Inflammatory macrophage (primary cell): ENCODE data around the gene TSPAN3.

Source experiments
- DNase-seq, 2 donors: peaks; one replicate each; pipeline ENCODE4 v3.0.0-alpha.2; 2020 to 2022
- total RNA-seq, 18 experiments: gene quantifications; one replicate each; lab custom pipeline; 2026; ENCODE audit warnings: mixed read lengths in 6 of 18, inconsistent platforms in 2 of 18; lab: John Stamatoyannopoulos, UW

The TSPAN3 gene
- 74.2 to 251 (median 163) reads per million in 18 experiments for total RNA-seq

DNA sequence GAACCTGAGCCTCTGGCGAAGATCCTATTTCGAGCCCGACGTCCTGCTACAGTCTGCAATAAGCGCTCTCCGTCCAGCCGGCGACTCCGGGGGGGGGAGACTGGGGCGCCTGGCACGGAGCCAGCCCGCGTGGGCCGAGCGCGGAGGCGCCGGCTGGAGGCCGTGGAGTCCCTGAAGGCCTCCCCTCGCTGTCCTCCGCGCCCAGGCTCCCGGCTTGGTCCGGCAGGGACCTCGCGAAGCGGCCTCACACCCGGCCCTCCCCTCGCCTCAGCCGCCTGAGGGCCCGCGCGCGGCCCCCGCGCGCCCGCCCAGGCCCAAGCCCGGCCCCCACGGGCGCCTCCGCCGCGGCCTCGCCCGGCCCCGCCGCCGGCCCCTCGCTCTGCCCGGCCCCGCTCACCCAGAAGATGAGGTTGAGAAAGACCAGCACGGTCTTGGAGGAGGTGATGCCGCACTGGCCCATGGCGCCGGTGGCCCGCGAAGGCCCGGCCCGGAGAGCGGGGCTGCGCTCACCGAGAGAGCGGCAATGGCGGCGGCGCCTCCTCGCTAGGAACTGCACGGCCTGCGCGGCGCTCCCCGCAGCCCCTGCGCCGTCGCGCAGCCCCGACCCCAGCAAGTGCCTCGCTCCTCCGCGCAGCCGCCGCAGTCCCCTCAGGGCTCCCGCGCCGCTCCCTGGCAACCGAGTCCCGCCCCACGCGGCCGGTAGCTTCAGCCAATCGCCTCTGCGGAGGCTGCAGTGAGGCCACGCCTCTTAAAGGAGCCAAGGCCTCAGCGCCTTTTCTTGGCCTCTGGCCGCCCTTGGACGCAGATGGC is at the start of gene TSPAN3:
Gene TSPAN3, minus strand, starts transcription at position 615 of the 810 bp plus-strand sequence. Its CDS starts 155 bp downstream, at position 460.
- DNase-seq: peak; percentile 93 to 95

DNA sequence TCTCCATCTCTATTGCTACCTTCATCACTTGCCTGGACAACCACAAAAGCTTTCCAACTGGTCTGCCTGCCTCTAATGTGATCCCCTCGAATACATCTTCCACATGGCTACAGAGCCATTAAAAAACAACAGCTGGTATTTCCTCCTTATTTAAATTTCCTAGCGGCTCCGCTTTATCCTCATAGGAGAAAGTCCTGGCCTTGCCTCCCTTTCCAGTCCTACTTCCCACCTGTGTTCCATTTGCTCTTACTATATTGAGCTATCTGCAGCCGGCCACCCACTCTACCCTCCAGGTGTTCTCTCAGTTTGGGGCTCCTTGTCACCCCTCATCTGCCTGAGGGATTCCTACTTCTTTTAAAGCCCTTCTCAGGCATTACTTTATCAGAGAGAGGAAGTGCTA is 49.7 kb upstream of the TSPAN3 start:
- no peak for DNase-seq

DNA sequence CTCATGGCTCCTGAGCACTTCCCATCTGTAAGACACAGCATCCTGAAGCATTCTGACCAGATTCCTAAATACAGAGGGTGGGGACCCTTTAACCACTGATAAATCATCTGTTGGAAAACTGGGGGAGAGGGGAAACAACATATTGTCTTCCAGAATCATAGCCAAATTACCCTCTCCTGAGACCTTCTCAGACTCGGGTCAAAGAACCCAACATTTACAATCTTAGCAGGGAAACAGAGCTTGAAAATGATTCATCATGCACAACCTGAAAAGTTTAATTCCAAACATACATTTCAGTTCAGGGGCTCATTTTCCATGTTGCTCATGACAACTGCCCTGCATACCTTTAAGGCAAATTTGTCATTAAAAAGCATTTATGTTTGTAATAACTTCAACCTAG is 48.5 kb upstream of the TSPAN3 start:
- no peak for DNase-seq

DNA sequence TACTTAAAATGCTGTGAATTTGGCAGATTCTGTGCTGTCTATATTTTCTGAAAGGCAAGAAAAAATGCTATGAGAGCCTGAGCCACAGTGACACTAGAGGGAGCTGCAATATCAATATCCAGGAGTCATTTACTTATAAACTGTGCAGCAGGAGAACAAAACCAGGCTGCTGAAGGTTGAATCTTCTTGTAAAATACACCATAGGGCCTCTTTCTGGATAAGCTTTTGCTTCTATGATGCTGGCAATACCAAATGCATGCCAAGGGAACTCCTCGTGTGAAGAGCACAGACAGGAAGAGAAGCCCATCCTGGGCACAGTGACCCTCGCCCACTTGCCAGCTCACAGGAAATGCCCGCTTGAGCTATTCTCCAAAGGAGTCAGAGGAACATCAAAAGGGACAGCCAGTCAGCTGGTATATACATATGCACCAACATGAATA is 48.0 kb upstream of the TSPAN3 start:
- peak; percentile 71 to 74 for DNase-seq

DNA sequence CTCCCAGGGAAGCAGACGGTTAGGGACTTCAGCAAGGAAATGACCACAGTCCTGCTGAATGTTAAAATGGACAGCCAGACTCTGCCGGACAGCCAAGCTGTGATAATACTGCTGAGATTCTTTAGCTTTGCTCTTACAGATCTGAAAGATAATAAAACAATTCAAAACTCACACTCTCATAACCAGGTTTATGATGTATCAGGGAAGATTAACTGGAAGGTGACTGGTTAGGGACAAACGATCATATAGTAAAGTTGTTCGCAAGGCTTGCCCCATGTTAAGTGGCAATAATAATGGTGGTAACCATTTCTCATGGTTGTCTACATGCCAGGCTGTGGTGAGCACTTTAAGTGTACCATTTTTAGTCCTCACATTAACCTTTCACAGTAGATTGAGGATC is 44.3 kb upstream of the TSPAN3 start:
- DNase-seq: no peak

DNA sequence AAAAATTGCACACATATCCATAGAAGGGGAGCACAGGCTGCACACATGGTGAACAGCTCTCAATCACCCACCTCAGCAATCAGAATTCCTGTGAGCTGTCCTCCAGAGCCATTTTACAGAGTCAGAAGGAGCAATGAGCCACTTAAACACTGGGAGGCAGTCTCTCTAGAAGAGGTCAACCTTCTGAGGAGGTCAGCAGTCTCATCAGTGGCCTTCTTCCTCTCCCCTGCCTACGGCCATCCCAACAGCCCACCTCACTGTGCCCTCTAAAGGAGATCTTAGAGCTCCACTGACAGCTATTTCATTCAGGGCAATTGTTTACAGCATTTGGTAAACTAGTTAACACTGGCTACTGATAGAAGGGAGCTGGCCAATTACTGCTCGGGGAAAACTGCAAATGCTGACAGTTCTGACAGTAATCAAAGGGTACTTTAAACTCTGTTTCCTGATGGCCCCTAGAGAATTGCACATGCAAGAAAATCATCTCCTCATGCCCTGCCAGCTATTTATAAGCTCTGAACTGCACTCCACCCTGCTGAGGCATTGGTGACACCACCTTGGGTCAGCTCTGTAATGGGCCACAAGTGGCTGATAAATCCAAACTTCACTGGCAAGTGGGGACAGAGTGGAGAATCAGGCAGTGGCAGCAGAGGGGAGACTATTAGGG is 42.1 kb upstream of the TSPAN3 start:
- no peak for DNase-seq

DNA sequence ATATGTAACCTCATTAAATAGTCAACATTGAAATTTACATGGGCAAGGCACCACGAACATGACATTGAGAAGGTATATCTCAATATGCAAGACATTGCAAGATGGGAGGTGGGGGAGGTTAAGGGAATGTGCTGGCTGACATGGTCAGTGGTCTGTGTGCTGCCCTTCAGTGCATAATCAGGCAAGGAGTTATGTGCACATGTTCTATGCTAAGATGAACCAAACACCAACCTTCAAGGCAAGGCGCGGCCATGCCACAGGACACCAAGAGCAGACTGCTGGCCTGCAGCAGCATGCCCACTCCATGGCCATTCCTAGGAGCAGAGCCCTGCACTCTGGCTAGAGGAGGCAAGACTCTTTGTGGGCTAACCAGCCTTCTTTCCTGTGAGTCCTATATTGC is 40.9 kb upstream of the TSPAN3 start:
- DNase-seq: no peak

DNA sequence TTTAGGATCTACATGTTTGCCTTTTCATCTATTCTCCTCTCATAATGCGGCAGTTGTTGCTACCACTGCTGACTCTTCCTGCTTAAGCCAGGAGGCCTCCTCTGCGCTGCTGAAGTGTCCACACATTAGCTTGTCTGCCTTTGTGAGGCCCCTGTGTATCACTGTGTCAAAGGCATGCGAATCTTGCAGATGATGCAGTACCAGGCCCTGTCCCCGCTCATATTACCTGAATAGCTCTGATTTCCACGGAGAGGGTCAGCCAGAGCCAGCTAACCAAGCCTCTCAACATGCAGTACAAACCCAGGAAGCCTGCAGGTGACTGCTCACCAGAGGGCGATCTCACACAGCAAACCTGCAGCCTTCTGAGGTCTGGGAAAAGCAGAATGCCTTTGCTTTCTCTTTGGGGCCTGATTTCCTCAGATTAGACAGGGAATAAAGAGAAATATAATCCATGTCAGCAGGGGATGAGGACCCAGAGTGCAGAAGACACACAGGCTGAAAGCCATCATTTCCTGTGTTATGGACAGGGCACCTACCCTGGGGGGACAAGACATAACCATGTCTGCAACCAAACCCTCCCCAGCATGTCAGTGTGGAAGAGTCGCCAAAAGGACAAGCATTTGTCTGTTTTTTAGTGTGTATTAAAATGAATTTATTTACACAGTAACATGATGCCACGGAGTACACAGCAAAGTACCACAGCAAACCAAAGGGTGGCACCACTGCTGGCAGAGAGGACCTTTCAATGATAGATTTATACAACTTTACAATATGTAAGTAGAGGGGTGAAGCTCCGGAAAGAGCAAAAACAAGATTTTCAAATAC is 36.8 kb upstream of the TSPAN3 start:
- DNase-seq: peak in 1 of 2 donors; percentile 28

DNA sequence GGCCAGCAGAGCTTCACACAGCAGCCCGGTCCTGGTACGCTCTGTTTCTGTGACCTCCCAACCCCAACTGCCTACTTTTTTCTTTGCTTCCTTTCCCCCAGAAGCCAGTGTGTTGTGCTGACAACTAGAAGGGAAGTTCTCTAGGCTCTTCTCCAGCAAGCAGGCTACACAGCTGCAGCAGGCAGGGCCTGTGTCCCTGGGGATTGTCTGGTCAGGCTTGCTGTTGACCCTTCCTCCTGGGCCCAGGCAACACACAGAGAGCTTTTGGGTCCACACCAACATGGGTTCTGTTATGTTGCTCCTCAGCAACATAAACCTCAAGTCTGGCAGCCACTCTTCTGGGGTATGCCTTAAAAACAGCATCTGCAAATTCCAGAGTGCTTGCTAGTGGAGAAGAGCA is 36.2 kb upstream of the TSPAN3 start:
- no peak for DNase-seq

DNA sequence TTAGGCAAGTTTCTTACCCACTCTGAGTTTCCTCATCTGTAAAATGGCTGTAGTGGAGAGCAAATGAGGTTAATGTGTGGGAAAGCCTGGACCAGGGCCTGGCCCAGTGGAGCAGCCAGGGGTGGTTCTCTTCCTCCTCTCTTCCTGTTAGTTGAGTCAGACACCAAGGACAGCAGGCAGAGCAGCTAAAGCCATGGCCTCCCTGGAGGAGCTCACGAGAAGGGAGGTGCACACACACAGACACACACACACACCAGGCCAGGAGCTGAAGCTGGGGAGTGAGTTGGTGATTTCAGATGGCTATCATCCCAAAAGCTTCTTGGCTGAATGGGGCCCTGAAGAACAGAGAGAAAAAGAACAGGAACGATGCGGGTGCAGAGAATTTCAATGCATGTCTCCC is 33.2 kb upstream of the TSPAN3 start:
- DNase-seq: no peak

DNA sequence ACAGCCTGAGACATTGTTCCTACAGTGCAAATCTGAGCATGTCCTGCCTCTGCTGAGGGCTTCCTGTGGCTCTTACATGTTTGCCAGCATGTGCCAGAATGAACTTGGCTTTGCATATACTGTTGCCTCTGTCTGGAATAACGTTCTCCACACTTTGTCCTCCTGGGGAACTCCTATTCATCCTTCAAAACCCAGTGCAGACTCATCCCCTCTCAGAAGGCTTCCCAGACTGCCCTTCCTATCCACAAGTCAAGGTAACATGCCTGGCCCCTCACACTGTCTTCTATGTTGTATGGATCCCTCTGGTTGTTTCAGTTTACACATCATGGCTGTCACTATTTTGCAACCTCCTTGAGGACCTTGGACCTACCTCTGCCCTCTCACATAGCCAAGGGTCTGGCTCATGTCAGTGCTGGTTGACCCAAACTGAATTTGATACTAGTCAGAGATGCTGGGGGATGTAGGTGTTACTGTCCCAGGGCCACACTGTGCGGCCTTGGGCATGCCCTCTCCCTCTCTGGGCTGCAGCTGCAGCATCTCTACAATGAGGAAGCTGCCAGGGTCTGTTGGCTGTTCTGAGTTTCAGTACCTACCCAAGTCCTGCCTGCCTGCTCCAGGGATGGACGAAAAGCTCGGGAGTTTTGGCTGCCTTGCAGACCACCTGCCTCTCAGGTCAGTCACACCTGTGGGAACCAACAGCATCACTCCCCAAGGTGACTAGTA is 29.0 kb upstream of the TSPAN3 start:
- no peak for DNase-seq

DNA sequence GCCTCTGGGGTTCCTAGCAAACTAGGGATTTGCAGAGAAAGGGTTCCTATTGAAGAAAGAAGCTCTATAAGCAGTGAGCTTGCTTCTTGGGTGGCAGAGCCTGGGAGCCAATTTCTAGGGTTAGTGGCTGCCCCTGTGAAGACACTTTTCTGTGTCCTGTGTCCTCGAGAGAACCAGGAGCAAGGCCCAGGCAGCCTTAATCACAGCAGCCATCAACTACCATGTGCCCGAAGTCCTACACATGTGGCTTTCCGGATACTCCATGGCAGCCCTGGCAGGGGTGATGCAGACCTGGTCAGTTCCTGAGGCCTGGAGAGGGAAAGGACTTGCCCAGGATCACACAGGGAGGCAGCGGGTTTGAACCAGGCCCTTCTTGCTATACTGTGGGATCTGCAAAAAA is 27.7 kb upstream of the TSPAN3 start:
- DNase-seq: no peak

DNA sequence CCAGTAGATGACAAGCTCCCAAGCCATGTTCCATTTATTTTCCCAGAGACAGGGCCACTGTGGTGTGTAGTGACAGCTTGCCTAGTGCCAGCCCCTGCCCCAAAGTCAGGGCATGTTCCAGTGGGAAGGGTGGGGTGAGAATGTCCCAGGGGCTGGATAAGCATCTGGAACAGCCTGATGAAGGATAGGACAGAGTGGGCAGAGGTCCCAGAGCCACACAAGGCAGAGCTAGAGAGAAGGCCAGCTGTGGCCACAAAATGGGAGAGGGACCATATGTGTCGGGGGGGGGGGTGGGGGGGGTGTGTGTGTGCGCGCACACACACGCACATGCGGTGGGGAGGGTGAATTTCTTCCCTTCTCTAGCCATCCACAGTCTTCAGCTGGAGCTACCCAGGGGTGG is 27.0 kb upstream of the TSPAN3 start:
- DNase-seq: no peak

DNA sequence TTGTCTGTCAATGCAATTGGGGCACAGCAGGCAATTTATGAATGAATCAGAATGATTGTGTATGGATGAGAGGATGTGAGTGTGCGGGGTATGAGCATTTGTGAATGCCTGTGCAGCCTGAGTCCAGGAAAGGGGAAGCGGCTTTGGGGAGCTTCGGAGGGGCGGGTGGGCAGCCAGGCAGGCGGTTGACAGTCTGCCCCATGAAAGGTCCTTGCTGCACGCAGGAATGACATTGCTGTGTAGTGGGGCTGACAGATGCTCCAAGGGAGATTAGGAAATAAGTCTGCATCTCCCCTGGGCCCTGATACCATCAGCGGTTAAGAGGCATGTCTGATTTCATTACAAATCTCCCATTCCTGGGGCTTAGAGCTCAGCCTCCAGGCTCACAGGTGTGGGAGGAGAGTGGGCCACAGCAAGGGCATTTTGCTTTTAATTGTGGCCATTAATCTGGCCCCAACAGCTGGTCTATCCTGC is 26.4 kb upstream of the TSPAN3 start:
- no peak for DNase-seq

DNA sequence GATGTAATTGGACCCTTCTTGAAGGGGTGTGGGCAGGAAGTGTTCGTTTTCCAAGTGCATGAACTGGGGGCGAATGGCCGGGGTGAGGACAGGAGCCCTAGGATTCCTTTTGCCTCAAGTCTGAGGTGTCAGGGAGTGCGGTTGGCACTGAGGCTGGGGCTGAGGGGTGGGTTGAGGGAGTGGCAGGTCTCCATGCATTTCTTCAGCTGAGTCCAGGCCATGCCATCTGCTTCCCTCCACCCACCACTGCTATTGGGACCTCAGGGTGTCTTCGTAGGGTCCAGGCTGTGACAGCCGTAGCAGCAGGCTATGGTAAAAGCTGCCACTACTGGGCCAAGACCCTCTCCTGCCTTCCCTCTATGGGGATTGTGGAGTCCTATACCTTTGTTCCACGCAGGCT is 25.6 kb upstream of the TSPAN3 start:
- no peak for DNase-seq

DNA sequence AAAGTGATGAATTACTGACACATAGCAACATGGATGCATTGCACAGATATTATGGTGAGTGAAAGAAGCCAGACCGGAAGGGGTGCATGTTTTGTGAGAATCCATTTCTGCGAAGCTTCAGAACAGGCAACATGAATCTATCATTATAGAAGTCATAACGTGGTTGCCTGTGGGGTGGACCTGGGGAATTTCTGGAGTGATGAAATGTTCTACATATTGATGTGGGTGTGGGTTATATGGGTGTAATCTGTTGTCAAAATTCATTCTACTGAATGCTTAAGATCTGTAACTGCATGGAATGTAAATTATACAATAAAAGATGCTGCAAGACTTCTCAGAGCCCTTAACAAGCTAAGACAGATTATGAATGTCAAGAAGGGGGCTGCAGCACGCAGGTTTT is 25.2 kb upstream of the TSPAN3 start:
- DNase-seq: no peak

DNA sequence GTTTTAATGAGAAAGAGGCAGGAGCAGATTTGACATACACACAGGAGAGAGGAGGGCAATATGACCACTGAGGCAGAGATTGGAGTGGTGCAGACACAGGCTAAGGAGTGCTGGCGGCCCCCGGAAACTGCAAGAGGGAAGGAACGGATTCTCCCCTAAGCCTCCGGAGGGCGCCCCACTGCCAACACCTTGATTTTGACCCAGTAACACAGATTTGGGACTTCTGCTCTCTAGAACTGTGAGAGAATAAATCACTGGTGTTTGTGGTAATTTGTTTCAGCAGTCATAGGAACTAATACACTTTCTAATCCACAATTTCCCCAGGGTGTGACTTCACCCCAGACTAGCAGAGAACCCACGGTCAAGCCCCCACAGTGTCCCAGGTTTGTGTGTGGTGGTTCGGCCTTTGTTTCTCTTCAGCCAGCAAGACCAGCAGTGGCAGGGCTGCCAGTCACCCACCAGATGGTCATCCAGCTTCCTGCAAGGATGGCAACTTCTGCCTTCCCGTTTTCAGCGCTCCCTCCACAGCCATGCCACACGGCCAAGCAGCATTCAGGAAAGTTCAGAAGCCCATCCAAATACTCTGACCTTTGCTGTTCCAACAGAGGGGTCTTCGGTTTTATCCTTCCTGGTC is 23.6 kb upstream of the TSPAN3 start:
- DNase-seq: no peak

DNA sequence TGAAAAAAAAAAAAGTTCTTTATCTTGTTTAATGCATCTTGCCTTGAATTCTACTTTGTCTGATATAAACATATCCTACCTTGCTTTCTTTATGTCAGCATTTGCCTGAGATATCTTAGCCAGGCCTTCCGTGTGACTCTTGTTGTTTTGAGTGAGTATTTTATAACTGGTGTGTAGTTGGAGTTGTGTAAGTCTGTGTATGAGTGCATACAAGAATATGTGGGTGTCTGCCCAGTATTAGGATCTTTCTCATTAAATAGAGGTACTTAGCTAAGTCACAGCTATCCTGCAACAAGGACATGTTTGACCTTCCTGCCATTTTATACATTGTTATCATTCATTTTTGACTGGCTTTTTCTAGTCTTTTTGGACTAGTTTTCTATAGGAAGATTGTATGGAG is 22.5 kb upstream of the TSPAN3 start:
- peak; percentile 39 to 52 for DNase-seq

DNA sequence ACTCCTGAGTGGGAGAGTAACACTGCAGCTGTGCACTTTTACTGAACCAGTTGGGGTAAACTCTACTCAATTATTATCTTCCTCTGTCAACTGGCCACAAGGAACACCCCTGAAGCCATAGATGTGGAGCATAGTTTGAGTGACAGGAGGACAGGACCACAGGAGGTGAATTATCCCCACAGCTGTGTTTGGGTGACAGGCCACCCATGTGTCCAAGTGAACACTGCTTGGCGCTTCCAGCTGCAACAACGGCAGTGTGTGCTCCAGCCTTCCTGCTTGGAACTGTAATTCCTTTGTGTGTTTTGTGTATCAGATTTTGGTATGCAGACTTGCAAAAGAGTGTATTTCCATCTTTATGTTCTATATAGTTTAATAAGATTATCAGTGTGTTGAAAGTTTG is 20.2 kb upstream of the TSPAN3 start:
- no peak for DNase-seq

DNA sequence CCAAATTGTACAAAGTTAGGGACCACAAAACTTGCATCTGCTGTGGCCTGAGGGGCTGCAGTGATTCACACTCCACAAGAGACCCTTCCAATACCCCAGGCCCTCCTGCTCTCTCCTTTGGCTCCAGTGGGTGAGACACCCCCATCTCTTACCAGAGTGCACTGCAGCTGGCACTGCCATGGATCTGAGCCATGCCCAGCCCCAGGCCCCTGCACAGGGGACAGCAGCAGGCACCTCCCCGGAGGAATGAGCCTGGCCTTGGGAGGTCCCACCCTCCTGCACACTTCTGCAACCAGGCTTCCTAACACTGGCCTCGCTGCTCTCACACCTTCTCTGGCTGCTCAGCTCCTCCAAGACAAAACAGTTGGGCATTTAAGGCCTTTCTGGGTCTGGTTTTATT is 16.3 kb upstream of the TSPAN3 start:
- no peak for DNase-seq

DNA sequence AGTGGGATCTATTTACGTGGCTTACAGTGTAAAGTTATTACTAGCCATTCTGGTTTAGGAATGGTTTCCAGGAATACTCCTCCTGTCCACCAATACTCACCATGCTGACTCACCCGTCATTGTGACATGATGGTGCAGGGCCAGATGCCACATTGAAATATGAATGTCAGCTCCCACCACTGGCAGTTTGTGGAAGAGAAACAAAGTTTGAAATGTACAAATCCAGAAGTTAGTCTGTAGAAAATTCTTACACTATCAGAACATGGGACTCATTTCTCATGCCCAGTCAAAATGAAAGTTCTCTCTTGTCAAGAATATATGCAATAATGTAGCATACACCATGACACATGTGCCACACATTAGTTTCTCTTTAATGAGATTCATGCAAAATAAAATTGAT is 14.4 kb upstream of the TSPAN3 start:
- DNase-seq: peak; percentile 76 to 78

DNA sequence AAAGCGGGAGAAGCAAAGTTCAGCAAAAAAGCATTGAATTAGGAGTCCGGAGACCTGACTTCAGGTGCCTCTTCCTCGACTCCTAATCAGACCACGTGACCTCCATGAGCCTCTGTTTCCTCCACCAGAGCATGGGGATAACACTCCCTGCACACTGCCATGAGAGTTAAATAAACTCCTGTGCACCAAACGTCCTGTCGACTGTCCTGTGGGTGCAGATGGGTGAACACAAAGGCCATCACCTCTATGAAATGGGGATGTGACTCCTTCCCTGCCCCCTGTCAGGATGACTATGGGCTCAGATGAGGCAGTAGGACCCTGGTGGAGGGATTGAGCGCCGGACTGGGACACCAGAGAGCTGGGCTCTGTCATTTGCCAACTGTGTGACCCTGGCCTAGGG is 13.5 kb upstream of the TSPAN3 start:
- no peak for DNase-seq
